GM12878 (cell line): ENCODE measurements around the gene RNF220. TPM values are rescaled to one million over a fixed set of nuclear protein-coding genes. Genes with fewer than 3 reads are reported as not detected.

Experiments used
- ATAC-seq: fragments of 200-7000 bp; cut with Tn5 transposase; 3 replicates; pipeline ENCODE4 v1.9.1; 2020; ENCODE audit warnings: mild to moderate bottlenecking, moderate library complexity
- BruUV-seq: library from RNA; stranded (reverse); fragments of 400-500 nt; replicated peaks from 2 replicates; lab custom pipeline; 2021; lab: Mats Ljungman, UMichigan
- CTCF ChIA-PET: fragments of 300-600 bp; sonication (Branson Sonifier 250); formaldehyde crosslinking; extraction: SDS; loops from one replicate; lab custom pipeline; 2021; ENCODE audit warnings: inconsistent platforms; lab: Yijun Ruan, JAX
- POLR2A ChIA-PET: fragments of 350-600 bp; formaldehyde crosslinking; extraction: SDS; loops from one replicate; lab custom pipeline; 2021; ENCODE audit warnings: inconsistent platforms; lab: Charles Lee
- RAD21 ChIA-PET: fragments of 300-600 bp; sonication (Branson Sonifier 250); formaldehyde crosslinking; loops from one replicate; lab custom pipeline; 2023; ENCODE audit warnings: antibody characterized with exemption; ENCODE audit not compliant: unreplicated experiment; lab: Charles Lee
- SMC1A ChIA-PET: fragments of 300-600 bp; sonication (Branson Sonifier 250); formaldehyde crosslinking; loops from one replicate; lab custom pipeline; 2023; ENCODE audit not compliant: unreplicated experiment, uncharacterized antibody; lab: Charles Lee
- DNase-seq: peaks from one replicate; pipeline ENCODE4 v3.0.0-alpha.2; 2011; ENCODE audit warnings: low read depth, low spot score
- FAIRE-seq: peaks from 3 replicates; lab custom pipeline; 2011; peaks lifted over from hg19 to GRCh38; lab: Jason Lieb, UNC
- H2AFZ ChIP-seq: 2 replicates; pipeline ENCODE4 v1.6.0; 2011; ENCODE audit warnings: low read depth, low read length, control low read depth; ENCODE audit not compliant: control insufficient read depth
- H3K27ac ChIP-seq: 2 replicates; pipeline ENCODE4 v1.5.1; 2011; ENCODE audit warnings: control low read depth; ENCODE audit not compliant: control insufficient read depth, insufficient read depth
- H3K27me3 ChIP-seq, 2 experiments: replicated peaks in 1 of 2; 2 replicates each; pipeline versions ENCODE4 v1.6.0 to v1.6.1; 2011; ENCODE audit warnings: low read length in 1 of 2; ENCODE audit not compliant: control insufficient read depth in 2 of 2, insufficient read depth in 2 of 2
- H3K36me3 ChIP-seq, 2 experiments: 2 replicates each; pipeline ENCODE4 v1.5.1; 2011; ENCODE audit warnings: low read length in 1 of 2; ENCODE audit not compliant: control insufficient read depth in 2 of 2, insufficient read depth in 2 of 2
- H3K4me1 ChIP-seq: 2 replicates; pipeline ENCODE4 v1.6.1; 2011; ENCODE audit warnings: mild to moderate bottlenecking, low read length, moderate library complexity, mixed read lengths; ENCODE audit not compliant: control insufficient read depth, insufficient read depth
- H3K4me2 ChIP-seq: 2 replicates; pipeline ENCODE4 v1.6.0; 2011; ENCODE audit warnings: control low read depth; ENCODE audit not compliant: control insufficient read depth, insufficient read depth
- H3K4me3 ChIP-seq: fragments of 200-600 bp; sonication (generic); 2 replicates; pipeline ENCODE4 v1.5.1; 2016
- H3K79me2 ChIP-seq: 2 replicates; pipeline ENCODE4 v1.6.0; 2011; ENCODE audit warnings: low read length; ENCODE audit not compliant: control insufficient read depth, insufficient read depth
- H3K9ac ChIP-seq: 2 replicates; pipeline ENCODE4 v1.8.0; 2011; ENCODE audit warnings: low read length, control low read depth, mixed read lengths; ENCODE audit not compliant: control insufficient read depth, insufficient read depth
- H3K9me3 ChIP-seq: replicated peaks from 3 replicates; pipeline ENCODE4 v1.5.1; 2011; ENCODE audit warnings: mild to moderate bottlenecking, low read length; ENCODE audit not compliant: control insufficient read depth, insufficient read depth
- H4K20me1 ChIP-seq: 2 replicates; pipeline ENCODE4 v1.6.0; 2011; ENCODE audit not compliant: control insufficient read depth, insufficient read depth
- BCL11A ChIP-seq: IDR thresholded peaks from 2 replicates; pipeline ENCODE4 v1.6.1; 2011; ENCODE audit warnings: low read depth, low read length
- CBFB ChIP-seq: IDR thresholded peaks from 2 replicates; pipeline ENCODE4 v1.6.1; 2016; ENCODE audit warnings: antibody characterized with exemption, low read depth
- CREM ChIP-seq: IDR thresholded peaks from 2 replicates; pipeline ENCODE4 v1.6.1; 2014; ENCODE audit warnings: antibody characterized with exemption, low read depth
- CUX1 ChIP-seq: IDR thresholded peaks from 2 replicates; pipeline ENCODE4 v1.6.1; 2012; ENCODE audit warnings: improper control_type of control experiment, low read depth, low read length; ENCODE audit not compliant: insufficient replicate concordance
- E2F4 ChIP-seq: IDR thresholded peaks from 2 replicates; pipeline ENCODE4 v1.6.1; 2012; ENCODE audit warnings: low read depth, low read length, improper control_type of control experiment
- ESRRA ChIP-seq: IDR thresholded peaks from 2 replicates; pipeline ENCODE4 v1.6.1; 2012; ENCODE audit warnings: mild to moderate bottlenecking, low read length, improper control_type of control experiment
- HDGF ChIP-seq: fragments of 450-650 bp; IDR thresholded peaks from 2 replicates; pipeline ENCODE4 v1.6.1; 2016; ENCODE audit warnings: antibody characterized with exemption
- MYB ChIP-seq: fragments of 150-350 bp; IDR thresholded peaks from 2 replicates; pipeline ENCODE4 v1.6.1; 2014; ENCODE audit warnings: mild to moderate bottlenecking, low read depth, low read length, borderline replicate concordance
- PAX8 ChIP-seq: fragments of 450-650 bp; IDR thresholded peaks from 2 replicates; pipeline ENCODE4 v1.6.1; 2017; ENCODE audit warnings: mild to moderate bottlenecking, moderate library complexity
- STAT3 ChIP-seq: IDR thresholded peaks from 2 replicates; pipeline ENCODE4 v1.6.1; 2011; ENCODE audit warnings: low read depth, low read length, improper control_type of control experiment
- WGBS: methylation state at CpG from one replicate; pipeline ENCODE4 v1.1.6; 2016; ENCODE audit warnings: low lambda C conversion rate; ENCODE audit not compliant: insufficient replicate concordance, insufficient coverage; ENCODE audit errors: missing lambda C conversion rate; 5-methylcytosine and 5-hydroxymethylcytosine counted together
- in situ Hi-C: fragments of 300-500 bp; cut with MboI; formaldehyde crosslinking; loops from 9 replicates; pipeline ENCODE4 v1.14.3; 2018; ENCODE audit warnings: mixed read lengths
- intact Hi-C: fragments of 100-400 bp; cut with micrococcal nuclease; formaldehyde crosslinking; loops from one replicate; pipeline ENCODE4 v1.14.2; 2022; ENCODE audit not compliant: unreplicated experiment
- polyA plus RNA-seq, 11 experiments: library from polyadenylated mRNA; depleted of rRNA in 4 of 11; unstranded in 6 of 11; stranded (reverse) in 5 of 11; fragments of >200 nt; fragmentation: Nextera tagmentation in 4 of 11; fragmentation: Illumina TruSeq in 1 of 11; extraction: Ambion mirVana in 4 of 11; extraction: Trizol in 1 of 11; gene quantifications; 1 replicate in 1 of 11; 2 replicates in 10 of 11; pipeline versions ENCODE4 v1.2.1 to v1.2.3, GENCODE V29; 2011 to 2016; ENCODE audit warnings: inconsistent platforms in 2 of 11, missing spikeins in 2 of 11, low read depth in 1 of 11
- total RNA-seq, 4 experiments: library from RNA; depleted of rRNA in 3 of 4; stranded (reverse); fragments of >200 nt in 3 of 4; fragmentation: Illumina TruSeq in 1 of 4; extraction: Trizol in 1 of 4; gene quantifications; 2 replicates each; pipeline versions ENCODE4 v1.2.1 to v1.2.3, GENCODE V29; 2013 to 2021

RNF220 gene
- total and polyA plus RNA-seq, 10 of the 15 experiments (the other 5 are each of a cell fraction or from before 2014, with no cell fraction given): 4.6 to 84.1 (median 53.7) TPM

- TF ChIP-seq E2F4 (no peak), BCL11A (no peak), CUX1 (no peak)
Observed at GRCh38 chr1:44418022-44418673, 13.1 kb downstream of the RNF220 start (continued).

- no peak for TF ChIP-seq CBFB
- TF ChIP-seq HDGF: no peak
- no peak for TF ChIP-seq CREM
- TF ChIP-seq STAT3: no peak
- no peak for TF ChIP-seq MYB
- TF ChIP-seq PAX8: no peak
- TF ChIP-seq ESRRA: no peak
- TF ChIP-seq, all 136 proteins: peak for 0
- Histone ChIP-seq H4K20me1 (no peaks in the 10 kb centered on the region; the same call in 1 of the 2 replicates), H3K27me3 (peaks cover 12 to 33% of the 10 kb centered on the region in 2 experiments), H3K36me3 (no peaks in the 10 kb centered on the region), H3K9me3 (no peaks in the 10 kb centered on the region), H3K4me2 (no peak overlapping the region), H3K79me2 (no peaks in the 10 kb centered on the region), H2AFZ (no peak overlapping the region), H3K9ac (no peak overlapping the region), H3K4me1 (no peaks in the 10 kb centered on the region), H3K4me3 (no peak overlapping the region), H3K27ac (no peak overlapping the region)
- WGBS: 1% methylated on average over 3 of the region's 3 CpGs
- in situ Hi-C loops: no loop called here
- SMC1A ChIA-PET: no interaction called here
- DNase-seq: no peak
- CTCF ChIA-PET: interaction anchor here (0.6 kb wide), 1 partner anchor 12 kb away, joined by 3 read pairs; no protein-coding TSS in a partner anchor
- BruUV-seq: no TSS peak
- no peak for ATAC-seq
- FAIRE-seq: no peak
- POLR2A ChIA-PET: no interaction called here
- intact Hi-C loops: no loop called here
- RAD21 ChIA-PET: no interaction called here
Observed at GRCh38 chr1:44419901-44420300, 14.8 kb downstream of the RNF220 start.
